ENCODE data around the gene IL16.

IL16 gene

DNA sequence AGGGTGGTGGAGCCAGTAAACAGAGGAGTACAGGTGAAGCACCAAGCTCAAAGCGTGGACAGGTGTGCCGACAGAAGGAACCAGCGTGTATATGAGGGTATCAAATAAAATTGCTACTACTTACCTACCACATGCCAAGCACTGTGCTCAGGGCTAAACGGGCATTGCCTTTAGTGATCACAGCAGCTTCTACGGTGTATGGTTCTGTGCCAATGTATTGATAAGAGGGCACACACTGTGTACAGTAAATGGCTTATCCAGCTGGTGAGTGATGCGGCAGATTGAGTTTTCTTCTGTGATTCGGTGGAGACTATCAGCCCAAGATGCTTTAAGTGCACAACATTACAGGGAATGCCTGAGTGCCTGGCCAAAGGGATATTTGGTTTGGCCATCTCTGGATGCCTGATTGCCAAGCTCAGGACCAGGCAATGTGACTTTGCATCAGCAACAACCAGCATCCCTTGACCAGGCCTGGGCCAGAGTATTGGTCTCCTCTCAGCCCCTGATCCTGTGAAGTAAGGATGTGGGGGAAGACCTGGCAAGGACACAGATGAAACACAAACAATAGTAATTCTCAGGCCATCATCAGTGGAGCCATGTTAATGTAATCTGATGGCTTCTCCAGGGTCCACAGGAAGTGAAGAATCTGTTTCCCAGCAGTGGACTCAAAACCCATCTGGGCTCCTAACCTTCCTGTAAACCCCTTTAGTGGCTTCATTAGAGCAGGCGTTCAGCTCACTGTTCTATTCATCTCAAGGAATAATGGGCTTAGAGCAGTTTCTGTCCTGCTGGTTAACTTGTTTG lies 113.2 kb downstream of the IL16 start:
- TF ChIP-seq REST (IDR thresholded peaks at IDR 0.05; ENCODE audit: insufficient read depth in 1 of 2, low read depth in 2 of 2, low read length in 2 of 2) (no peak), FOXP2 (optimal IDR thresholded peaks at IDR 0.05; ENCODE audit: borderline replicate concordance, extremely low read depth, extremely low read length, insufficient read depth) (no peak), POLR2AphosphoS5 (IDR thresholded peaks at IDR 0.05; ENCODE audit: low read depth, low read length) (no peak), SIN3A (IDR thresholded peaks at IDR 0.05; ENCODE audit: borderline replicate concordance, insufficient read depth, low read length) (no peak), TAF1 (IDR thresholded peaks at IDR 0.05; ENCODE audit: borderline replicate concordance, insufficient read depth, low read length) (no peak)

GRCh38 chr15:81310480-81310879 lies 113.8 kb downstream of the IL16 start:
- TF ChIP-seq POLR2AphosphoS5 (IDR thresholded peaks at IDR 0.05; ENCODE audit: low read depth, low read length) (no peak), SIN3A (IDR thresholded peaks at IDR 0.05; ENCODE audit: borderline replicate concordance, insufficient read depth, low read length) (no peak), FOXP2 (optimal IDR thresholded peaks at IDR 0.05; ENCODE audit: borderline replicate concordance, extremely low read depth, extremely low read length, insufficient read depth) (no peak), REST (IDR thresholded peaks at IDR 0.05; ENCODE audit: insufficient read depth in 1 of 2, low read depth in 2 of 2, low read length in 2 of 2) (no peak), TAF1 (IDR thresholded peaks at IDR 0.05; ENCODE audit: borderline replicate concordance, insufficient read depth, low read length) (no peak)

DNA sequence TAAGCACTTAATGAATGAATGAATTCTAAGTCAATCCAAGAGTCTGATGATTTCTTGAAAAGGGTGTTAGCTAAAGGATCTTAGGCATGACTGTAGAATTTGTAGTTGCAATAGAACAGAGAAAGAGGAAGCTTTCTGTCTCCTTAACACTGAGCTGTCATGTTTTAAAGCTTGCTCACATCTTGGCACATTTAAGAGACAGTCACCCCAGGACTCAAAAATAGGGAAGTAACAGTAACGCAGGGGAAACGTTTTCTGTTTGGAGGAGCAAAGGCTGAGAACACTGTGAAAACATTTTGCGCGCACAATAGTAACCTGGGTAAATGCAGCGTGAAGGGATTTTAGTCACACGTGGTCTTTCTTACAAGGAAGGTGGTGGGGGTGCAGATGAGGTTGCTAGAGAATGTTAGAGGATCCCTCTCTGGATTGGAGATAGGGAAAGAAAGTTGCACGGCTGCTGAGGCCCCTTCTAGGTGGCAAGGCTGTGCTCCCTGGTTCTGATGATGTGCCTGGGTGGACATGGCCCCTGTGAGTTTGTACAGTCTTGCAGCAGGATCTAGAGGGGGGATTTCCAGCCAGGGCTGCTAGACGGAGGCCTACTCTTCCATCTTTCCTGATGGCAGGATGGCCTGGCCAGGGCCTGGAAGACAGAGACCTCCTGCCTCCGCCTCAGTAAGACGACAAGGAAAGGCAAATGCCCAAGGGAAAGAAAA lies 115.2 kb downstream of the IL16 start:
- no peak for TF ChIP-seq TAF1 (IDR thresholded peaks at IDR 0.05; ENCODE audit: borderline replicate concordance, insufficient read depth, low read length)
- no peak for TF ChIP-seq SIN3A (IDR thresholded peaks at IDR 0.05; ENCODE audit: borderline replicate concordance, insufficient read depth, low read length)

- TF ChIP-seq TAF1 (IDR thresholded peaks at IDR 0.05; ENCODE audit: borderline replicate concordance, insufficient read depth, low read length) (no peak), POLR2AphosphoS5 (IDR thresholded peaks at IDR 0.05; ENCODE audit: low read depth, low read length) (no peak), SIN3A (IDR thresholded peaks at IDR 0.05; ENCODE audit: borderline replicate concordance, insufficient read depth, low read length) (no peak), REST (IDR thresholded peaks at IDR 0.05; ENCODE audit: insufficient read depth in 1 of 2, low read depth in 2 of 2, low read length in 2 of 2) (no peak), FOXP2 (optimal IDR thresholded peaks at IDR 0.05; ENCODE audit: borderline replicate concordance, extremely low read depth, extremely low read length, insufficient read depth) (no peak)
Measured at GRCh38 chr15:81312790-81313543, 116.3 kb downstream of the IL16 start.

GRCh38 chr15:81313686-81314085 lies 117.0 kb downstream of the IL16 start:
- TF ChIP-seq SIN3A (IDR thresholded peaks at IDR 0.05; ENCODE audit: borderline replicate concordance, insufficient read depth, low read length), result no peak
- TF ChIP-seq TAF1 (IDR thresholded peaks at IDR 0.05; ENCODE audit: borderline replicate concordance, insufficient read depth, low read length), result no peak
- TF ChIP-seq REST (IDR thresholded peaks at IDR 0.05; ENCODE audit: insufficient read depth in 1 of 2, low read depth in 2 of 2, low read length in 2 of 2), result no peak
- no peak for TF ChIP-seq POLR2AphosphoS5 (IDR thresholded peaks at IDR 0.05; ENCODE audit: low read depth, low read length)
- no peak for TF ChIP-seq FOXP2 (optimal IDR thresholded peaks at IDR 0.05; ENCODE audit: borderline replicate concordance, extremely low read depth, extremely low read length, insufficient read depth)
